NT2/D1 (cell line): ENCODE measurements around the gene OOSP3.
"Not testable (repeated sequence)": the region's sequence is repeated elsewhere in the genome, so short reads cannot be mapped to it uniquely, and the experiment has no call there.

ENCODE experiments used
- DNase-seq: peaks from one replicate; pipeline ENCODE4 v3.0.0-alpha.2; 2011; ENCODE audit warnings: low read depth, low spot score
- H3K27me3 ChIP-seq: 2 replicates; pipeline ENCODE4 v1.6.0; 2011; ENCODE audit warnings: mild to moderate bottlenecking; ENCODE audit not compliant: insufficient read length, insufficient read depth
- H3K36me3 ChIP-seq: 2 replicates; pipeline ENCODE4 v1.6.1; 2011; ENCODE audit warnings: mild to moderate bottlenecking, low read length, mixed read lengths; ENCODE audit not compliant: insufficient read depth, insufficient read length
- H3K4me1 ChIP-seq: 2 replicates; pipeline ENCODE4 v1.5.1; 2011; ENCODE audit not compliant: insufficient read depth, insufficient read length
- H3K4me3 ChIP-seq: 2 replicates; pipeline ENCODE4 v1.5.1; 2011; ENCODE audit warnings: low read depth; ENCODE audit not compliant: insufficient read length
- H3K9ac ChIP-seq: 2 replicates; pipeline ENCODE4 v1.6.0; 2011; ENCODE audit warnings: low read depth; ENCODE audit not compliant: insufficient read length
- H3K9me3 ChIP-seq: 2 replicates; pipeline ENCODE4 v1.5.1; 2011; ENCODE audit warnings: mild to moderate bottlenecking, low read length; ENCODE audit not compliant: insufficient read depth
- SUZ12 ChIP-seq: IDR thresholded peaks from 2 replicates; pipeline ENCODE4 v1.6.1; 2011; ENCODE audit not compliant: insufficient read length, insufficient read depth; ENCODE audit errors: extremely low read depth
- YY1 ChIP-seq: IDR thresholded peaks from 2 replicates; pipeline ENCODE4 v1.6.1; 2011; ENCODE audit not compliant: insufficient read length, insufficient read depth
- ZNF274 ChIP-seq: IDR thresholded peaks from 2 replicates; pipeline ENCODE4 v1.6.1; 2011; ENCODE audit warnings: mild to moderate bottlenecking, low read depth, low read length

Gene OOSP3

DNA sequence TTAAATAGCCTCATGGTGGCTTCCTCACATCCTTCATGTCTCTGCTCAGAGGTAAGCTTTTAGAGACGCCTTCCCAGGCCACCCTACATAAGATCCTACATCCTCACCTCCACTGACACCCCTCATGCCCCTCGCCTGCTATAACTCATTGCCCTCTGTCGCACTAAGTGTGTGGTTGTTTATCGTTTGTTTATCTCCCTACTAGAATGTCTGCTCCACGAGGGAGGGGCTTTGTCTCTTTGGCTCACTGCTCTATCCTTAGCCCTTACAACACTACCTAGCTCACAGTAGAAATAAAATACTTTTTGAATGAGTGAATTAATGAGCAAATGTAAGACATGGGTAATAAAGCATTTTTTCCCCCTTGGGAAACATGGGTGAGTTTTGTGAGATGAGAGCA is 32.0 kb upstream of the OOSP3 start:
- peaks cover 2% of the 10 kb centered on the region for H3K4me1 ChIP-seq

DNA sequence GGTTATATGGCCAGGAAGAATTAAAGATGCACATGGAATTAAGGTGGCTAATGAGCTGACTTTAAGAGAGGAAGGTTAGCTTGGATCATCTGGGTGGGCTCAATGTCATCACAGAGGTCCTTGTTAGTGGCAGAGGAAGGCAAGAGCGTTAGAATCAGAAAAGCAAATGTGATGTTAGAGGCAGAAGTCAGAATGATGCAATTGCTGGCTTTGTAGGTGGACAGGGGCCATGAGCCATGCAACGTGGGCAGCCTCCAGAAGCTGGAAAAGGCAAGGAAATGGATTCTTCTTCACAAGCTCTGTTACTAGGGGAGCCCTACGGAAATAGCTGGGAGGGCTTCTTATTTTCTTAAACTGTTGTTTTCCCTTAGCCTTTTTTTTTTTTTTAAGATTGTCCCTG is 31.0 kb upstream of the OOSP3 start:
- H3K4me3 ChIP-seq, result no peak overlapping the region
- peaks cover 2% of the 10 kb centered on the region for H3K4me1 ChIP-seq
- no peak overlapping the region for H3K9ac ChIP-seq
- H3K27me3 ChIP-seq, result no peaks in the 10 kb centered on the region
- no peak for TF ChIP-seq YY1
- no peak for TF ChIP-seq ZNF274
- TF ChIP-seq SUZ12, result no peak
- no peaks in the 10 kb centered on the region for H3K9me3 ChIP-seq
- no peaks in the 10 kb centered on the region for H3K36me3 ChIP-seq
- no peak for DNase-seq

More for the DNA sequence above, 32.0 kb upstream of the OOSP3 start:
- Histone ChIP-seq H3K36me3 (no peaks in the 10 kb centered on the region), H3K27me3 (no peaks in the 10 kb centered on the region), H3K4me3 (no peak overlapping the region), H3K9me3 (no peaks in the 10 kb centered on the region), H3K9ac (no peak overlapping the region)
- no peak for DNase-seq
- TF ChIP-seq YY1 (no peak), ZNF274 (no peak), SUZ12 (no peak)

DNA sequence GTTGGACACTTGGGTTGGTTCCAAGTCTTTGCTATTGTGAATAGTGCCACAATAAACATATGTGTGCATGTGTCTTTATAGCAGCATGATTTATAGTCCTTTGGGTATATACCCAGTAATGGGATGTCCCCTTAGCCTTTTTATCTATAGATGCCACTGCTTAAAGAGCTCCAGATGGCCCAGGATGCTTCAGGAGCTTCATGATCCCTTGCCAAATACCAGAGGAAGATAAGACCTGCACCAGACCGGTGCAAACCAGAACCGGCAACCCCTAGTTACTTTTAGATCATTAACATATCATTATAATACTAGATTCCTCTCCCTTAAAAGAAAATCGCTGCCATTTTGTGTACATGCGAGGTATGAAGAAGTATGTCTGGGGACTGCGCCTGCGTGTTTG is 30.1 kb upstream of the OOSP3 start:
- not testable (repeated sequence) for DNase-seq, H3K27me3 ChIP-seq, H3K9ac ChIP-seq, H3K4me1 ChIP-seq, H3K4me3 ChIP-seq, H3K36me3 ChIP-seq, H3K9me3 ChIP-seq

DNA sequence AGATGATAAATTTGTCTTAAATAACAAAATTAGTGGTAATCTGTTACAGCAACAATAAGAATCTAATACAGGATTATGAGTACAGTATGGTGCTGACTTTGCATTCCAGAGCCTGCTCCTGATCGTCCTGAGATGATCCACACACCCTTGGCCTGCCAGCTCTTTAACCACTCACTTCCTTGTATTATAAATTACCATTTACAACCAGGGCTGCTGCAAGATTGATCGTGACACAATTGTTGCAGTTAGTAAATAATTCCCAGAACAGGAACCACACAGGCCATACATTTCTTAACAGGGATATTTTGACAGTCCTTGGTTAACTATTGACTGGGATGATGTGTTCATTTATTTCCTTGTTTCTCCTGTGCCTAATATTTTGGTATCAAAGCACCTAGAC is 29.5 kb upstream of the OOSP3 start:
- no peak for TF ChIP-seq YY1
- no peak for TF ChIP-seq SUZ12
- no peak for TF ChIP-seq ZNF274
- DNase-seq, result no peak
- H3K4me3 ChIP-seq, result no peak overlapping the region
- H3K9me3 ChIP-seq, result no peaks in the 10 kb centered on the region
- no peaks in the 10 kb centered on the region for H3K36me3 ChIP-seq
- H3K4me1 ChIP-seq, result peaks cover 2% of the 10 kb centered on the region
- no peak overlapping the region for H3K9ac ChIP-seq
- H3K27me3 ChIP-seq, result no peaks in the 10 kb centered on the region

DNA sequence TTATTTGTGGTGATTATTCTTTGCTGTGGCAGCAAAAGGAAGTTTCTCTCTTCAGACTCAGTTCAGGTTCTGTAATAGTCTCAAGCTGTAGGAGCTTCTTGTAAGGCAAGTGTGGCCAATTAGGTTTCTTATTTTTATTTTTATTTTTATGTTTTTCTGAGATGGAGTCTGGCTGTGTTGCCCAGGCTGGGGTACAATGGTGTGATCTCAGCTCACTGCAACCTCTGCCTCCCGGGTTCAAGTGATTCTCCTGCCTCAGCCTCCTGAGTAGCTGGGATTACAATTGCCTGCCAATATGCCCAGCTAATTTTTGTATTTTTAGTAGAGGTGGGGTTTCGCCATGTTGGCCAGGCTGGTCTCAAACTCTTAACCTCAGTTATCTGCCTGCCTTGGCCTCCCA is 29.0 kb upstream of the OOSP3 start:
- not testable (repeated sequence) for H3K4me3 ChIP-seq, H3K36me3 ChIP-seq, H3K27me3 ChIP-seq, DNase-seq, H3K4me1 ChIP-seq, H3K9me3 ChIP-seq, H3K9ac ChIP-seq

DNA sequence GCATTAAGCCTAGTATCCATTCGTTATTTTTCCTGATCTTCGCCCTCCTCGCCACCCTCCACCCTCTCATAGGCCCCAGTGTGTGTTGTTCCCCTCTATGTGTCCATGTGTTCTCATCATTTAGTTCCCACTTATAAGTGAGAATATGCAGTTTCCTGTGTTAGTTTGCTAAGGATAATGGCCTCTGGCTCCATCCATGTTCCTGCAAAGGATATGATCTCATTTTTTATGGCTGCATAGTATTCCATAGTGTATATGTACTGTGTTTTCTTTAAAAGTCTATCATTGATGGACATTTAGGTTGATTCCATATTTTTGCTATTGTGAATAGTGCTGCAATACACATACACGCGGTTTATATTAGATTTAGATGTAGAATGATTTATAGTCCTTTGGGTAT is 27.2 kb upstream of the OOSP3 start:
- not testable (repeated sequence) for H3K4me1 ChIP-seq, H3K36me3 ChIP-seq, H3K4me3 ChIP-seq, DNase-seq, H3K9me3 ChIP-seq, H3K27me3 ChIP-seq, H3K9ac ChIP-seq

DNA sequence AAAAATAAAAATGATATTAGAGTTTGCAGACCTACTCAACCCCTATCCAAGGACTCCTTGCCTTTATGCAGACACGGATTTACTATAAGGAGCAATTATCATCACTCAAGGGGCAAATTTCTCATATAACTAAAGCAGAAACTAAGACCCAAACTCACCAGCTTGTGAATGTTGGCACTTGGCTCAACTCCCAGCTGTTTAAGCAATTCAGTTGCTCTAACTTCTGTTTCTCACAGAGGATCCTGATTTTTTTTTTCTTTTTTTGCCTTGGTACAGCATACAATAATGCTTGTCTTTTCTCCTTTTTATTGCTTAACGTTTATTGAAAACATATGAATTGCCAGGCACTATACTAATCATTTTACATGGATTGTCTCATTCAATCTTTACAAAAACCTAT is 23.7 kb upstream of the OOSP3 start:
- Histone ChIP-seq H3K4me1 (no peaks in the 10 kb centered on the region), H3K9me3 (no peaks in the 10 kb centered on the region), H3K4me3 (no peak overlapping the region), H3K9ac (no peak overlapping the region), H3K27me3 (no peaks in the 10 kb centered on the region), H3K36me3 (no peaks in the 10 kb centered on the region)
- TF ChIP-seq YY1 (no peak), ZNF274 (no peak)
- DNase-seq, result no peak

DNA sequence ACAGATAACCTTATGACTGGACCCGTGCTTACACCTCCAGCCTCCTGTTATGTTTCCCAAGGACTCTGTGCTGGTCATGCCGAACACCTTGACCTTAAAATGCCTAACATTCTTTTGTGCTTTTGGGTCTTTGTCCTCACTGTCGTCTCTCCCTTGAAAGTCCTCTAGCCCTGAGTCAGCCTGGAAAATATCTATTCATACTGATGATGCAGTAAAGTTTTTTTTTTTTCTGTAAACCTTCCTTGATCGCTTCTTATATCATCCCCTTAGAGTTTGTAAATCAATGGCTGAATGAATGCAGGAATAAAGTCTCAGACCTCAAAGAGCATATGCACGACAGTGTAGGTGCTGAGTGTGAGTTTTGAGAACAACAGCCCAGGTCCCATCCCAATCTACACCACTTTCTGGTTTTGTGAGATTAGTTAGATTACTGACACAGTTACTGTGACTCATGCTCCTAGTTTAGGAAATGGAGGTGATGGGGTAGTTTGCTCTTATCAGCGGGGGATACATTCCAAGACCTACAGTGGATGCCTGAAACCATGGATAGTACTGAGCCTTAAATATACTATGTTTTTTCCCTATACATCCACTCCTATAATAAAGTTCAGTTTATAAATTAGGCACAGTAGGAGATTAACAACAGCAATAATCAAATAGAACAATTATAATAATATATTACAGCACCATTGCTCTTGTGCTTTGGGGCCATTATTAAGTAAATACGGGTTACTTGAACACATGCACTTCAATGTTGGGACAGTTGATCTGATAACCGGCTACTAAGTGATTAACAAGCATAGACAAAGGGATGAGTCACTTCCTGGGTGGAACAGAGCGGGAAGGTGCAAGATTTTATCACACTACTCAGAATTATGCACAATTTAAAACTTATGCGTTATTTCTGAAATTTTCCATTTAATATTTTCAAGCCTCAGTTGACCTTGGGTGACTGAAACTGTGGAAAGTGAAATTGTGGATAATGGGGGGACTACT is 20.8 kb upstream of the OOSP3 start:
- Histone ChIP-seq H3K36me3 (no peaks in the 10 kb centered on the region), H3K4me1 (no peaks in the 10 kb centered on the region), H3K4me3 (no peak overlapping the region), H3K9ac (no peak overlapping the region), H3K9me3 (no peaks in the 10 kb centered on the region), H3K27me3 (no peaks in the 10 kb centered on the region)
- TF ChIP-seq ZNF274, result no peak
- no peak for TF ChIP-seq YY1
- TF ChIP-seq SUZ12, result no peak
- DNase-seq, result no peak
